HG03520 (cell line): ENCODE data around the gene YPEL1.

Experiments used
- ATAC-seq: cut with Tn5 transposase; IDR thresholded peaks from one replicate; pipeline ENCODE4 v1.9.1; 2021; ENCODE audit warnings: mild to moderate bottlenecking, moderate library complexity; ENCODE audit not compliant: unreplicated experiment

YPEL1 gene

GRCh38 chr22:21735200-21736083 lies at the start of gene YPEL1:
TSS of gene YPEL1 (minus strand) at chr22:21735794. CDS start at chr22:21710744, 25,050 bp downstream.
- ATAC-seq = peak; percentile 69

- ATAC-seq = no peak
These were observed 44.7 kb upstream of the YPEL1 start for GRCh38 chr22:21780259-21780658.

- ATAC-seq = no peak
These were observed 43.9 kb upstream of the YPEL1 start for GRCh38 chr22:21779444-21779843.

- ATAC-seq = no peak
These were observed 43.2 kb upstream of the YPEL1 start for GRCh38 chr22:21778705-21779363.

GRCh38 chr22:21771631-21771976 lies 36.0 kb upstream of the YPEL1 start:
- ATAC-seq = no peak

GRCh38 chr22:21768435-21768834 lies 32.8 kb upstream of the YPEL1 start:
- ATAC-seq = no peak

GRCh38 chr22:21766691-21767462 lies 31.3 kb upstream of the YPEL1 start:
- no peak for ATAC-seq

- no peak for ATAC-seq
These were observed 30.4 kb upstream of the YPEL1 start for GRCh38 chr22:21765909-21766529.

GRCh38 chr22:21764038-21764804 lies 28.6 kb upstream of the YPEL1 start:
- ATAC-seq = no peak

- no peak for ATAC-seq
These were observed 27.4 kb upstream of the YPEL1 start for GRCh38 chr22:21762712-21763581.

- ATAC-seq = no peak
These were observed 26.5 kb upstream of the YPEL1 start for GRCh38 chr22:21761994-21762680.

GRCh38 chr22:21761086-21761485 lies 25.5 kb upstream of the YPEL1 start:
- ATAC-seq = no peak

GRCh38 chr22:21760640-21761039 lies 25.0 kb upstream of the YPEL1 start:
- no peak for ATAC-seq

GRCh38 chr22:21759646-21760376 lies 24.2 kb upstream of the YPEL1 start:
- no peak for ATAC-seq

GRCh38 chr22:21759093-21759492 lies 23.5 kb upstream of the YPEL1 start:
- ATAC-seq = no peak

GRCh38 chr22:21758091-21758864 lies 22.7 kb upstream of the YPEL1 start:
- no peak for ATAC-seq

GRCh38 chr22:21755851-21756284 lies 20.3 kb upstream of the YPEL1 start:
- ATAC-seq = no peak
